PC-3 (cell line): ENCODE measurements around the gene CASK.
A peak's percentile ranks its signal among the peaks of the same experiment; 100 is the strongest.

Source experiments
- CTCF ChIP-seq: fragments of 300-600 bp; sonication (generic); conservative IDR thresholded peaks from 2 replicates; pipeline ENCODE4 v1.5.1; 2017; ENCODE audit warnings: antibody characterized with exemption, low read depth, mild to moderate bottlenecking, low read length
- EZH2 ChIP-seq: fragments of 300-600 bp; sonication (generic); IDR thresholded peaks from one replicate; pipeline ENCODE4 v1.6.1; 2017; ENCODE audit warnings: antibody characterized with exemption, mild to moderate bottlenecking, low read length; ENCODE audit not compliant: unreplicated experiment
- EZH2phosphoT487 ChIP-seq: fragments of 300-600 bp; sonication (generic); IDR thresholded peaks from 2 replicates; pipeline ENCODE4 v1.6.1; 2018; ENCODE audit warnings: mild to moderate bottlenecking, antibody characterized with exemption, low read length, borderline replicate concordance

- TF ChIP-seq EZH2phosphoT487 (no peak), CTCF (peak; percentile 73), EZH2 (no peak)
These were observed 441.9 kb downstream of the CASK start for GRCh38 chrX:41481264-41482109.
